NCI-H345 treated with DMSO at 0.1 percent for 48 hours (cell line): ENCODE measurements around the gene SCGB1C2.
"Not testable (repeated sequence)": the region's sequence is repeated elsewhere in the genome, so short reads cannot be mapped to it uniquely, and the experiment has no call there.

Experiments
- DNase-seq: peaks from one replicate; lab custom pipeline; 2025; ENCODE audit not compliant: unreplicated experiment; lab: John Stamatoyannopoulos, UW

SCGB1C2 gene

DNA sequence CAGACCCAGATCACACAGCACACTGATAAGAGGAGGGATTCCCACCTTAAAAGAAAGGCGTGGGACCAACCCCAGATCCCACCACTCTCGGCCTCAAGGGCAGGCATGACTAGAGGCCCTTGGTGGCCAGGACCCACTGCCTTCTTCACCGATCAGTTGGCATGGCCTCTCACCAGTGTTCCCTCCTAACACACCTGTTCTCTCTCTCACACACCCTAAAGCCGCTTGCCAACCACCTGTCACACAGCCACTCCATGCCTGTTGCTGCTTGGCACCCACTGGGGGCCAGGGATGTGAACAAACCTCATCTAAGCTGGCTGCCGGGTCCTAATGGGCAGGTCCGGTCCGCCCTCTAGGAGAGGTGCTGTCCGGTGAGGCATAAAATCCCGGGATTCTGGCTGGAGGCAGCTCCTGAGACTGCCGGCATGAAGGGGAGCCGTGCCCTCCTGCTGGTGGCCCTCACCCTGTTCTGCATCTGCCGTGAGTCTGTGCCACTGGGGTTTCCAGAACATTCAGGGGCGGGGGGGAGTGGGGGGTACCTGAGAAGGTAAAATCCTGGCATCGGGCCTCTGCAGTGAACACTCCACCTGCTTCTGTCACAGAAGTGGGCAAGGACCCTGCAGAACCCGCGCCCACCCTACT lies at the start of gene SCGB1C2:
TSS of gene SCGB1C2 (plus strand) at position 404 of the 642 bp plus-strand sequence. CDS start at position 426, 22 bp downstream.
- DNase-seq, result not testable (repeated sequence)

GRCh38 chr17:113111-113510 lies 24.3 kb upstream of the SCGB1C2 start:
- not testable (repeated sequence) for DNase-seq

- not testable (repeated sequence) for DNase-seq
Observed at GRCh38 chr17:118339-118917, 18.9 kb upstream of the SCGB1C2 start.

GRCh38 chr17:133932-134331 lies 3.4 kb upstream of the SCGB1C2 start:
- DNase-seq, result not testable (repeated sequence)

- DNase-seq, result not testable (repeated sequence)
Observed at GRCh38 chr17:134332-134785, 3.0 kb upstream of the SCGB1C2 start.

GRCh38 chr17:135022-135421 lies 2.3 kb upstream of the SCGB1C2 start:
- DNase-seq, result not testable (repeated sequence)

DNA sequence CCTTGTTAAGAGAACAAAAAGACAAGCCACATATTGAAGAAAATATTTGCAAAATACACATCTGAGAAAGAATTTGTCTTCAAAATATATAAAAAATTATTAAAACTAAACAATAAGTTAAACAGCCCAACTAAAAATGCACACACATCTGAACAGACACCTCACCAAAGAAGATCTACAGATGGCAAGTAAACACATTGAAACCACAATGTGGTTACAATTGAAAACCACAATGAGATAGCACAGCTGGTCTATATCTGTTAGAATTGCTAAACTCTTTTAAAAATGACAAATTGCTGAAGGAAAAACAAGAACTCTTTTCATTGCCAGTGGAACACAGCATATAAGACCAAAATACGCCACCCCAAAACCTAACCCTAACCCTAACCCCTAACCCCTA lies 1.5 kb upstream of the SCGB1C2 start:
- DNase-seq, result not testable (repeated sequence)

DNA sequence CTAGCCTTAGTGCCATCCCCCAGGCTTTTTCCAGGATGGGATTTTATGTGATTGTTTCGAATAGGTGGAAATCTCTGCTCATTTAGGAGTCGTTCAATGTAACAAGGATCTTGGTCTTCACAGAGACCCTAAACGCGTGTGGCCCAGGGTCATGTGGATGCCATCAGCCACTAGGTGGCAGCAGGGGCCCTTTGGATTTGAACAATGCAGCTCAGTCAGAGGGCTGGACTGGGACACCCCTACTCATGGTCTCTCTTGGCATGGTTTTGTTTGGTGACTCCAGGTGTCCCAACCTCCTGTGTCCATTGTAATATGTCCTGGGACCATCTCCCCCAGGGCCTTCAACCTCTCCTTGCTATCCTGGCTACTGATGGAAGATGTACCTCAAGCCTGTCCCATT lies 838 bp upstream of the SCGB1C2 start:
- not testable (repeated sequence) for DNase-seq

DNA sequence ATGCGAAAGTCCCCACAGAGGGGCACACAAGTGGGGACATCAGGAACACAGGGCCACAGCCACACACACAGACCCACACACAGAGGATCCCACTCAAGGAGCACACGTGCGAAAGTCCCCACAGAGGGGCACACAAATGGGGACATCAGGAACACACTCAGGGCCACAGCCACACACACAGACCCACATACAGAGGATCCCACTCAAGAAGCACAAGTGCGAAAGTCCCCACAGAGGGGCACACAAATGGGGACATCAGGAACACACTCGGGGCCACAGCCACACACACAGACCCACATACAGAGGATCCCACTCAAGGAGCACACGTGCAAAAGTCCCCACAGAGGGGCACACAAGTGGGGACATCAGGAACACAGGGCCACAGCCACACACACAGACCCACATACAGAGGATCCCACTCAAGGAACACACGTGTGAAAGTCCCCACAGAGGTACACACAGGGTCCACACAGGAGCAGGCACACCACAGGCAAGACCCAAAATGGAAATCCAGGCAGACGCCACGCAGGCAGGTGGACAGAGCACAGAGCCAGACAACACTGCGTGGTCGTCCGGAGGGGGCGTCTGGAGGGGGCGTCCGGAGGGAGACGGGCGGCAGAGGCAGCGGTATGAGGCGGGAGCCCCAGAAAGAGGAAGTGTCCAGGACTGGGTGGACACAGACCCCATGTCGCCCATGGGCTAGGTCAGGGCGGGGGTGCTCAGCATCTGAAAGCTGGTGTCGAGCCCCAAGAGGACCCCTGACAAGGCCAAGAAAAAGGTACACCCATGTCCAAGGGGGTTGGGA lies 2.2 kb downstream of the SCGB1C2 start:
- DNase-seq, result not testable (repeated sequence)

DNA sequence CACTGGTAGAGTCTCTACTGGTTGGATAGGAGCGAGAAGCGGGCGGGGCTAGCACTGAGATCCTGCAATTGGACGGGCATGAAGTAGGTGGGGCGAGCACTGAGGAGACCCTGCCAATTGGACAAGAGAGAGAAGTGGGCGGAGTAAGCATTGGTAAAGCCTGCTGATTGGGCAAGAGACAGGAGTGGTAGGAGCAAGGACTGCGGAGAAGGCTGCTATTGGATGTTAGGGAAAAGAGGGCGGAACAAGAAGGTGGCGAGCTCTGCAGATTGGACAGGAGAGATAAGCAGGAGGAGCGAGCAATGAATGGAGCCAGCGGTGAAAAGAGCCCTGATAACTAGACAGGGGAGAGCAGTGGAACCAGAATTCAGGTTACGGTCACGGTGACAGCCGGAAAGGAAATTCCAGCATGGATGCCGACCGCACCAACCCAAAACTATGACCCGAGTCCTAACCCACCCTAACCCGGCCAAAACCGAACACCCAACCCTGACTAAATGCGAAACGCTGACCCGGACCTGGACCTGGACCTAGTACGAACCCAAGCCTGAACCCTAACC lies 4.8 kb downstream of the SCGB1C2 start:
- DNase-seq, result no peak

GRCh38 chr17:142876-143784 lies 5.8 kb downstream of the SCGB1C2 start:
- no peak for DNase-seq

GRCh38 chr17:143785-144281 lies 6.5 kb downstream of the SCGB1C2 start:
- peak; percentile 30 for DNase-seq

DNA sequence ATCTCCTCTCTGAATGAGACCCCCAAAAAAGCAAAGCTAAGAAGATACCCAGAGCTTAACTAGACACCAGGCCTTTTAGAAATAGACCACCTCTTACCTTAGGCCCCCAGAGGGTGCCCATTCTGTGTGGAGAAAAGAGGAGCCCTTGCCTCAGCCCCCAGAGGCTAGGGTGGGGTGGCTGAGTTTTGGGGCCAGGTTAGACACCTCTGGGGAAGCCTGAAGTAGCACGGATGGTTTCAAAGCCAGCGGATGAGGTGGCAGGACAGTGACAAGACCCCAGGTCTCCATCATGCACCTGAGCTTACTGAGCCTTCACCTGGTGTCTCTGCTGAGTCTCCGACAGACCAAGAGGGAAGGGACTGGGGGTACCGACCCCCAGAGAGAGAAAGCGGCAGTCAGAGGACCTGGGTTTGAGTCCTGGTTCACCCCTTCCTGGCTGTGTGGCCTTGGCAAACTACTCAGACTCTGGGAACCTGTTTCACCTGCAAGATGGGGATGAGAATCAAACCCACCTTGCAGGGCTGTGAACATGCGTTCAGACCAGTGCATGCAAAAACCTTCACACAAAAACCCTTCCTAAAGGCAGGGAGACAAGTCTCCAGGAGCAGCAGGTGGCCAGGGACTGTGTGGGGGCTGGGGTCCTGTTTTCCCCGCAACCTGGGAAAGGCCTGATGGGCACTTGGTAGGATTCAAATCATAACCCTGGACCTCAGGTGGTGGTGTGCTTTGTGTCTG lies 7.7 kb downstream of the SCGB1C2 start:
- DNase-seq, result no peak

GRCh38 chr17:145671-146541 lies 8.5 kb downstream of the SCGB1C2 start:
- DNase-seq, result no peak

- no peak for DNase-seq
Observed at GRCh38 chr17:146546-146945, 9.2 kb downstream of the SCGB1C2 start.

DNA sequence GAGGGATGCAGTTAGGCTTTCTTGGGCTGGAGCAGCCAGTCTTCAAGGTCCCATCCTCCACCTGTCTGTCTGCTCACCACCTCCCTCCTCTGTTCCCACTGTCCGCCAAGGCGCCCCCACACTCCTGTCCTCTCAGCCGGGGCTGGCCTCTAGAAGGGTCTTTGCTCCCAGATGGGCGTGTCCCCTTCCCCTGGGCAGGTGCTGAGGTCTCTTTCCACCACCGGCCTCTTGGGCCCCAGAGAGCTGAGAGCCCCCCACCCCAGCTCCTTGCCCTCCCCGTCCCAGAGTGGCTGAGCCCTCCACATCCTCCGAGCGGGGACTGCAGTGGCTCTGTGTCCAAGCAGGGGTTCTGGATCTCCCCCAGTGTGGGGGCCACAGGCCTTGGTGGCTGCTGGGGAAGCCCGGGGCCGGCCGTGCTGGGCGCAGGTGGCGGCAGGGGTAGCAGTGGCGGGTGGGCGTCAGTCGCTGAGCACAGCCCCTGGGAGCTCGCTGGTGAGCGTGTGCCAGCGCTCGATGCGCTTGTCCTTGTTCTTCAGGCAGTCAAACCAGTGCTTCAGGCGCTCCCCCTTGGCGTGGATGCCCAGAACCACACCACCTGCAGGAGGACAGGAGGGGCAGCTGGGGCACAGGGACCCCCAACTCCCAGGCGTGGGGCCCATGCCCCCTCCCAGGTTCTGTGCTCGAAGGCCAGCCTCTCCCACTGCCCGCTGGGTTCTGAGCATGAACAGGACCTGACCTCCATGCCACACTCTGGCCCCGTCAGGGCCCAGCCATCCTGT lies 9.8 kb downstream of the SCGB1C2 start:
- DNase-seq, result no peak

DNA sequence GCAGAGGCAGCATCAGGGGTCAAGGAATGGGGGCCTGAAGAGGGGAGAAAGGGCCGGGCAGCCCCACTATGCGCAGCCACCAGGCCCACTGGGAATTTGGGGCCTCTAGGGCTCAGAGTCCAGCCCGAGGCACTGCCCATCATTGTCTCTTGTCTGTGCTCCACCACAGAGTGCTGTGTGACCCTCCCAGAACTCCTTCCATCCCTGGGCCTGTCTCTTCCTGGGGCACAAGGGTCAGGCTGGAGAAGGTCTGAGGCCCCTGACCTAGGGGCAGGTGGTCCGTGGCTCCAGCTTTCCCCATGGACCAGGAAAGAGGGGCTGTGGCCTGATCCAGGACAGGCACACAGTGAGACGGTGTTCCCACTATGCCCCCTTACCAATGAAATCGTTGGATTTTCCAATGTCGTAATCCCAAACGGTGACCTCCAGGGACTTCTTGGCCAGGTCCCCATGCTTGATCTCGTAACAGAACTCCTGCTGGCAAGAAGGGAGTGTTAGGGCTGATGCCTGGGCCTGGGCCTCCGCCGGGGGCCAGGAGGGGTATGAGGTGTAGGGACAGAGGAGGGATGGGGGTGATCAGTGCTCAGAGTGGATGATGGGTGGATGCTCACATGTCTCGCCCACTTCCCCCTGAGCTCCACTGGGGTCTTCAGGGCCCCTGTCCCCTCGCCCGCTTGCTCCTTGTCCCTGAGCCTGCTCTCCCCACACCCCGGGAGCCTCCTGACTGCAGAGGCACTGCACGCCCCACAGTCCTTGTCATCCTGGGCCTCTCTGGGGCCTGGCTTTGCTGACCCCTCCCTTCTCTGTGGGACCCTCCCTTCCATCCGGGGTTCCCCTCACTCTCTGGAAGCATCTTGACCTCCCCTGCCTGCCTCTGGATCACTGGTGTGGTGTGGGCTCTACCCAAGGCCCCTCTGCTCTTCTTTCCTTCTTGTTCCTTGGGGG lies 10.7 kb downstream of the SCGB1C2 start:
- no peak for DNase-seq
